Measurements from ENCODE around the gene CHRNG.

GRCh38 chr2:232538671-232539070 is 821 bp upstream of the CHRNG start:
- TF ChIP-seq POLR2AphosphoS5 (IDR thresholded peaks at IDR 0.05; ENCODE audit: low read depth, low read length) (no peak), POLR2A (IDR thresholded peaks at IDR 0.05; ENCODE audit: low read depth, low read length) (no peak), TAF1 (IDR thresholded peaks at IDR 0.05; ENCODE audit: low read depth, low read length) (no peak), SPI1 (IDR thresholded peaks at IDR 0.05; ENCODE audit: low read depth, low read length) (no peak), POU2F2 (IDR thresholded peaks at IDR 0.05; ENCODE audit: low read depth, low read length) (no peak), PAX5 (IDR thresholded peaks at IDR 0.05; ENCODE audit: insufficient read depth, low read length, severe bottlenecking) (no peak)
